NCI-H510A (cell line): Measurements from ENCODE around the gene RTN4RL1.
"Not testable (repeated sequence)": the region's sequence is repeated elsewhere in the genome, so short reads cannot be mapped to it uniquely, and the experiment has no call there.

Experiments used
- DNase-seq: peaks from one replicate; lab custom pipeline; 2025; lab: John Stamatoyannopoulos, UW

RTN4RL1 gene

GRCh38 chr17:1896243-1897104 lies 128.7 kb downstream of the RTN4RL1 start:
- DNase-seq, result no peak

GRCh38 chr17:1895479-1895878 lies 129.7 kb downstream of the RTN4RL1 start:
- not testable (repeated sequence) for DNase-seq

DNA sequence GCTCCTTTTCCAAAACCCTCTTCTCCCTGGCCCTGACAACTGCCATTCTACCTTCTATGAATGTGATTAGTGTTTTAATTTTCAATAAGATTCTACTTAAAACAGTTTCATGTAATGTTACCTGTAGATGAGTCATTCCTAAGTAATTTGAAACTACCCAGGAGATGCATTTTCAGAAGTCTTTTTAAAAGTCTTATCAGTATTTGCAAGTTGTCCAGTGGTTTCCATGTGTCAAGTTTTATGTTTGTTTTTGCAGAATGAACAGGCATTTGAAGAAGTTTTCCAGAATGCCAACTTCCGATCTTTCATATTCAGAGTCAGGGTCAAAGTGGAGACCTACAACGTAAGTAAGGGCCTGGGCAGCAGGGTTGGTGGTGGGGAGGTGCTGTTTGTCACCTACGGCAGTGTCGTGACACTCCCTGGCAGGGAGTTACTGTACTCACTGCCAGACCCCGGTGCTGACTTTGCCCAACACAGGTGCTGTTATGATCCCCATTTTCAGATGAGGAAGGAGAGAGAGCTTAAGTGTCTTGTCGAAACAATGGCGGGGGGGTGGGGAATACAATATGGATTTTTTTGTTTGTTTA lies 130.3 kb downstream of the RTN4RL1 start:
- DNase-seq, result no peak

GRCh38 chr17:1890758-1891450 lies 134.2 kb downstream of the RTN4RL1 start:
- no peak for DNase-seq

DNA sequence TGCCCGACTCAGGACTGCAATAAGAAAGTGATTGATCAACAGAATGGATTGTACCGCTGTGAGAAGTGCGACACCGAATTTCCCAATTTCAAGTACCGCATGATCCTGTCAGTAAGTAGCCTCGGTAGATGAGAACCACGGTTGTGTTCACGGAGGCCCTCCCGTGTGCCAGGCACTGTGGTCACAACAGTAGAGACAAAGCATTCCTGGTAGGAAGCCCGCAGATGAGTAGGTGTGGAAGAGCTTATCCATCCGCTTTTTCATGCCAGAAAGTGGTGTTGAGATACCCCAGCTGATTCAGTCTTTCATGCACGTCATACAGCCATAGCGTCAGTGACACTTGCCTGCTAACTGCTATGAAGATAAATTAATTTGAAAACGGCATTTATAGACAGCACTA lies 136.4 kb downstream of the RTN4RL1 start:
- DNase-seq, result no peak
